GDM1 (cell line): ENCODE results near the gene LAMC2.
"Not testable (repeated sequence)": the region's sequence is repeated elsewhere in the genome, so short reads cannot be mapped to it uniquely, and the experiment has no call there.

Experiments used
- DNase-seq: peaks from one replicate; lab custom pipeline; 2025; lab: John Stamatoyannopoulos, UW

Gene LAMC2

DNA sequence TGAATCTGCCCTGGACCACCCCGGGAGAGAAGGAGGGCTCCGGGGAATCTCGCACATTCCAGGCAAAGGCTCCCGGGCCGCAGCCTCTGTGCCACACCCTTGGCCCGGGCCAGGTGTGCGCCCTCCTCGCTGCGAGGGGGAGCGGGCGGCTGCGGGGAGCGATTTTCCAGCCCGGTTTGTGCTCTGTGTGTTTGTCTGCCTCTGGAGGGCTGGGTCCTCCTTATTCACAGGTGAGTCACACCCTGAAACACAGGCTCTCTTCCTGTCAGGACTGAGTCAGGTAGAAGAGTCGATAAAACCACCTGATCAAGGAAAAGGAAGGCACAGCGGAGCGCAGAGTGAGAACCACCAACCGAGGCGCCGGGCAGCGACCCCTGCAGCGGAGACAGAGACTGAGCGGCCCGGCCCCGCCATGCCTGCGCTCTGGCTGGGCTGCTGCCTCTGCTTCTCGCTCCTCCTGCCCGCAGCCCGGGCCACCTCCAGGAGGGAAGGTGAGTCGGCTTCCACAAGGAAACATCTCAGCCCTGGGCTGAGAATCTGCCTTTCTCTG is at the start of gene LAMC2:
TSS of gene LAMC2 (plus strand) at position 324 of the 550 bp plus-strand sequence. CDS start at position 413, 89 bp downstream.
- DNase-seq = no peak

DNA sequence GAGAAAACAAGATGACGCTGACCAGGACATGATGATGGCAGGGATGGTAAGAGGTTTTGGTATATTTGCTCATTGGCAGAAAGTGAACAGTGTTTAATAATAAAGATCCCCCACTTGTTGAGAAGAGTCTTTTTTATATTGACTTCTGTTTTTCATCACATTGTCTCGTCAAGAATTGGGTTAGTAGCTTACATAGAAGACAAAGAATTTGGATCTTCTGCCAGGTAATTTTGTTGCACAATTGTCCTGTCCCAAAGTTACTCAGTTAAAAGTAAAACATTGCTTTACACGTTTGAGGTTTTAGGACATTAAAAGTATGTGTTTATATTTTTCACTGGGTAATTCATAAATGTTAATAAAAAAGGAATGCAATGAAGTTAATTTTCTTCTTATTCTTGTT is 48.3 kb upstream of the LAMC2 start:
- no peak for DNase-seq

DNA sequence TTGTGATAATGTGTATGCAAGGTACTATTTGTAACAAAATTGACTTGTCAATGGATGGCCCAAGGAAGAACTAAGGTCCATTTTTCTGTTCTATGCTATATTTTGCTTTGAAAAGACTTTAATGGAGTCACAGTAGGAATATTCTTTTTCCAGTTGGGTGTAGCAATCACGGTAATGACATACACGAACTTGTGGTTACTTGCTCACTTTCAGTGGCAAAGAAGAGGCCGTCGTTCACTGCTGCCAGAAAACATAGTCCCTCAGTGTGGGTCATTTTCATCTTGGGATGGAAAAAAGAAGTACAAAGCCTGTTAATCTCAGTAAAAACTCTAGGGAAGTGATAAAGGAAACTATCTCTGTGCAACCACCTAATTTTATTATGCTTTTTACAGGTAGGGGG is 47.8 kb upstream of the LAMC2 start:
- DNase-seq = no peak

DNA sequence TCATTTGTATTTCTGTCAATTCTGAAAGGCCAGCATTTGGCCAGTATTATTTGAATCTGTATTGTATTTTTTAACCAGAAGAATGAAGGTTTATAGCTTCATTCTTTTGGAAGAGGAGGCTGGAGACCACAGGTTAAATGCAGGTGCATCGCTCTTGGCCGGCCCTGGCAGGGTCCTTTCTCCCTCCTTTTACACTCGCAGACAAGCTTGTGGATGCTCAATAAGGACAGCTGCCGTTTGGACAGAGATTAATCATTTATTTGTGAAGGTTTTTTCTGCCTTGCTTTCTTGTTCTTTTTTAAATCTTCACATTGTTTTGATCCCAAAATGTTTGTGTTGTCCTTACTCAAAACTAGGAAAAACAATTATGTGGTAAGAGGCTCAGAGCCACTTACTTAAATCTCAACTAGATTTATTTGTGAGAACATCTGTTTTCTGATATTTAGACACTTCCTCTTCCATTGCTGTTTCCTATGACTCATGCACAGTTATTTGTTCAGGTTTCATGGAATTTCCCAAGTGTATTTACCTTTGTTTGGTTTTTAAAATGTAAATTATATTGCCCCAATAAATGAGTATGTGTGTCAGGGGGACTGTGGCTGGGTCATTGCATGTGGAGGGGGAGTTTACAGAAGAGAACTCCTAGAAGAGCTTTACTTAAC is 46.7 kb upstream of the LAMC2 start:
- DNase-seq = no peak

DNA sequence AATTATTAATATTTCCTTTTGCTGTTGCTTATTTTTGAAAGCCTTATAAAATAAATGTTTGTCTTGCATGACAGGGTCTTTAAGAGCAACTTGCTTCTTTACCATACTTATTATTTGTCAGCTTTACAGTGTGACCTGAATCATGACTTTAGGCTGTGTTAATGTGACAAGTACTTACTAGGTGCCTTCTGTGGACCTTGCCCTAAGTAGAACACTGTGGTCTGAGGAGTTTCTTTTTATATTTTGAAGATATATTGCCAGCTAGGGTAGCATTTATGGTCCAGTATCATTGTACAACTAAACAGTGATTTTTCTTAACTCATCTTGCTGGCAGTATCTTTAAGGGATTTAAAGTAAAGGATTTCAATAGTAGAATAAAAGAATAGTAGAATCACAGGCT is 45.4 kb upstream of the LAMC2 start:
- DNase-seq = no peak

DNA sequence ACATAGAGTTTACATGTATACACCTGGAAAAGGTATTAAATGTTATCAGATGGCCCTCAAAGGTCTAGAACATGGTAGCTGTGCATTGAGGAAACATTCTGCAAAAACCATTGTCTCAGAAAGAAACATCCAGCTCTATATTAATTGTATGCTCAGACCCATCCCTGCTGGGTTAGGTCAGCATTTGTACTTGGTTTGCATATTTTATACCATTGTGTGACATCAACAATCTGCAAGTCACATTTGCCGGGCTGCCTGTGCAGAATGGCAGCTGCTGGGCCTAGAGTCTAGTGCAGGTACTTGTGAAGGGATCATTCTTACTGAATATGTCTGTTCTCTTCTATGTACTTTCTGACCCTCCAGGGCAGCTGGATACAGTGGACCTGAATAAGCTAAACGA is 43.9 kb upstream of the LAMC2 start:
- DNase-seq = no peak

DNA sequence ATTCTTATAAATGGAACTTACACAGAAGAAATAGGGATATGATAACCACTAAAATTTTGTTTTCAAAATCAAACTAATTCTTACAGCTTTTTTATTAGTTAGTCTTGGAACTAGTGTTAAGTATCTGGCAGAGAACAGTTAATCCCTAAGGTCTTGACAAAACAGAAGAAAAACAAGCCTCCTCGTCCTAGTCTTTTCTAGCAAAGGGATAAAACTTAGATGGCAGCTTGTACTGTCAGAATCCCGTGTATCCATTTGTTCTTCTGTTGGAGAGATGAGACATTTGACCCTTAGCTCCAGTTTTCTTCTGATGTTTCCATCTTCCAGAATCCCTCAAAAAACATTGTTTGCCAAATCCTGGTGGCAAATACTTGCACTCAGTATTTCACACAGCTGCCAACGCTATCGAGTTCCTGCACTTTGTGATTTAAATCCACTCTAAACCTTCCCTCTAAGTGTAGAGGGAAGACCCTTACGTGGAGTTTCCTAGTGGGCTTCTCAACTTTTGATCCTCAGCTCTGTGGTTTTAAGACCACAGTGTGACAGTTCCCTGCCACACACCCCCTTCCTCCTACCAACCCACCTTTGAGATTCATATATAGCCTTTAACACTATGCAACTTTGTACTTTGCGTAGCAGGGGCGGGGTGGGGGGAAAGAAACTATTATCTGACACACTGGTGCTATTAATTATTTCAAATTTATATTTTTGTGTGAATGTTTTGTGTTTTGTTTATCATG is 42.3 kb upstream of the LAMC2 start:
- DNase-seq = no peak

DNA sequence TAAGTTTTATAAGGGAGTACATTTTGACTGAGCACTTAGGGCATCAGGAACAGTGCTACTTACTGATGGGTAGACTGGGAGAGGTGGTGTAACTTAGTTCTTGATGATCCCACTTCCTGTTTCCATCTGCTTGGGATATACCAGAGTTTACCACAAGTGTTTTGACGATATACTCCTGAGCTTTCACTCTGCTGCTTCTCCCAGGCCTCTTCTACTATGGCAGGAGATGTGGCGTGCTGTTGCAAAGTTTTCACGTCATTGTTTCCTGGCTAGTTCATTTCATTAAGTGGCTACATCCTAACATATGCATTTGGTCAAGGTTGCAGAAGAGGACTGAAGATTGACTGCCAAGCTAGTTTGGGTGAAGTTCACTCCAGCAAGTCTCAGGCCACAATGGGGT is 41.3 kb upstream of the LAMC2 start:
- no peak for DNase-seq

DNA sequence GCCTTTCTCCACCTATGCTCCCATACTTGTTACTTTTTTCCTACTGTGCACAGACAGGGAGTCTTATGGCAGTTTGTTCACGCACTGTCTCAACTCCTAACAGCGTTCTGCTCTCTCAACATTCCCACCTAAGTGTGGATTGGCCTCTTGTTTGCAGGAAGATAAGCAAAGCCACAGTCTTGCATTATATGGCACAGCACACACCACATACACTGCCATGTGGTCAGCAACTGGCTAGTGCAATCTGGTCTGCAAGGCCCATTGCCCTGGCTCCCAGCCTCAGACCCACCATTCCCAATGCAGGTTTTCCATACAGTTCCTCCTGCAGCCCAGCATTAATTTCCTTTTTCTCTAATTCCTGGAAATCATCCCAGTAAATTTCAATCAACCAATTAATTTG is 38.3 kb upstream of the LAMC2 start:
- no peak for DNase-seq

DNA sequence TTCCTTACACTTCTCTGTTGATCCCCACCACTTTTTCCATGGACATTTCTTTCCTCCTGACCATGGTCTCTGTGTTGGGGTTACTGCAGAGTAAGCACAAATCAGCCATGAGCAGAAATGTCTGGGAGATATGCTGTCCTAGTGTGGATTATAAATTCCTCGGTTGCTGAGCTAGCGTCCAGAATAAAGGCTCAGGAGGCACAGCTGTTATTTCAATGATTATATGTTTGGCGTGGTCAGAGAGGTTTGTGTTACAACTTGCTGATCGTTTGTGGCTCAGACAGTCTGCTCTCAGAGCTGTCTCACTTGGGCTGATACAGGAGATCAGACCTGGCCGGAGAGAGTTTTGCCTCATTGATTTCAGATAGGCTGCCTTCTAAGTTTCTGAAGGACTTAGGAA is 37.5 kb upstream of the LAMC2 start:
- no peak for DNase-seq

DNA sequence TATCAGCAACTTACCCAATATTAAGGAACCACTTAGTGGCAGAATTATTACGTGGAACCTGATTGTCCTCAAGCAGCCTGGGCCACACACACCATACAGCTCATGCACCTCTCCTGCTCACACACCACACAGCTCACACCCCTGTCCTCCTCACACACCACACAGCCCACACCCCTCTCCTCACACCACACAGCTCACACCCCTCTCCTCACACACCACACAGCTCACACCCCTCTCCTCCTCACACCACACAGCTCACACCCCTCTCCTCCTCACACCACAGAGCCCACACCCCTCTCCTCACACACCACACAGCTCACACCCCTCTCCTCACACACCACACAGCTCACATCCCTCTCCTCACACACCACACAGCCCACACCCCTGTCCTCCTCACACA is 36.8 kb upstream of the LAMC2 start:
- DNase-seq = no peak

DNA sequence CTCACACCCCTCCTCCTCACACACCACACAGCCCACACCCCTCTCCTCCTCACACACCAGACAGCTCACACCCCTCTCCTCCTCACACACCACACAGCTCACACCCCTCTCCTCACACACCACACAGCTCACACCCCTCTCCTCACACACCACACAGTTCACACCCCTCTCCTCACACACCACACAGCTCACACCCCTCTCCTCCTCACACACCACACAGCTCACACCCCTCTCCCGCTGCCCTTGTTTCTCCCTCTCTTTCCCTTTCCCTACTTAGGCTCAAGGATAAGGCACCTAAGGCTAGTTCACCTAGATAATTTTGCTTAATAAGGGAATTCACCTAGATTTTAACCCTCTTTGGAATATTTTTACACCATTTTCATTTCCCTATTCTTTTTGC is 36.0 kb upstream of the LAMC2 start:
- not testable (repeated sequence) for DNase-seq

DNA sequence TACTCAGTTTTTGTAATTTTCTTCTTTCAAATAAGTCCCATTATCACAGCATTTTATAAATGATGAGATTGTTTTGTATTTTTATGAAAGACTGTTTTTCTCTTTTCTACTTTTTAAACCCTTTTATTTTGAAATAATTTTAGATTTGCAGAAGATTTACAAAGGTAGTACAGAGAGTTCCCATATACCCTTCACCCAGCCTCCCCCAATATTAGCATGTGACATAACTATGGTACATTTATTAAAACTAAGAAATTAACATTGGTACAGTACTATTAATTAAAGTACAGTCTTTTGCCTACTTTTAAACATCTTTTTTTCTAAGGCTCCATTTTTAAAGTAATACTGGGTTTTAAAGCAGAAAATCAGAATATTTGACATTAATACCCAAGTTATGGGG is 35.6 kb upstream of the LAMC2 start:
- DNase-seq = no peak

DNA sequence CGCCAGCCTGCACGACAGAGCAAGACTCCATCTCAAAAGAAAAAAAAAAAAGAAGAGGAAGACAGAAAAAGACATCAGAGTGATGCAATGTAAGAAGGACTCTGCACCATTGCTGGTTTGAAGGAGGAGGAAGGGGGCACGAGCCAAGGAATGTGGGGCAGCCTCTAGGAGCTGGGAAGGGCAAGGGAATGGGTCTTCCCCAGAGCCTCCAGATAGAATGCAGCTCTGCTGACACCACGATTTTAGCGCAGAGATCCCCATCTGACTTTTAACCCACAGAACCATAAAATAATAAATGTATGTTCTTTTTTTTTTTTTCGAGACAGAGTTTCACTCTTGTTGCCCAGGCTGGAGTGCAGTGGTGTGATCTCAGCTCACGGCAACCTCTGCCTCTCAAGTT is 33.9 kb upstream of the LAMC2 start:
- DNase-seq = no peak

DNA sequence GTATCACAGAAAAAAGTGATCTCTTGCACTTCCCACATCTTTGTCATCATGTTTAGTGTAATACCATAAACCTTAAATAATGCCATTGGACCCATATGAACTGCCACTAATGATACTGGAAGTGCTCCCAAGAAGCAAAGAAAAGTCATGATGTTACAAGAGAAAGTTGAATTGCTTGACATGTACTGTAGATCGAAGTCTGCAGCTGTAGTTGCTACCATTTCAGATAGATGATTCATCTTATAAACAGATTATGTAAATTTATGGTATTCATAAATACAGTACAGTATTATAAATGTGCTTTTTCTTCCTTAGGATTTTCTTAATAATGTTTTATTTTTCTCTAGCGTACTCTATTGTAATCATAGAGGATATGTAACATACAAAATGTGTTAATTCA is 30.1 kb upstream of the LAMC2 start:
- DNase-seq = no peak

DNA sequence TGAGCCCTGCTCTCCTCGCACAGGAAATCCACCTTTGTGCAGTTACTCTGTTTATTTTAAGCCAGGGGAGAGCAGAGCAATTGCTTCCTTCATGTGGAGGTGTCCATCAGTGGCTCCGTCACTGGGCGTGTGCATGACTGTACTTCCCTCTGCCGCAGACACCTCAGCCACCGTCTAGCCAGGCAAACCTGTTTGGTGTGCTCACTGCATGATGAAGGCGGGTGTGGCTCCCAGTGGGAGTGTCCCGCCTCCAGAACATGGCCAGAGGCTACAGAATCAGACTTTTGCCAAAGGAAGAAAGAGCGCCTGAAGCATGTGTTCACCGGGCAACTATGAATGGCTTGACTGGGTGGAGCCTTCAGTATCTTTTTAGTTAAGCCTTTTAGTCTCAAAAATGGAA is 26.1 kb upstream of the LAMC2 start:
- DNase-seq = no peak

DNA sequence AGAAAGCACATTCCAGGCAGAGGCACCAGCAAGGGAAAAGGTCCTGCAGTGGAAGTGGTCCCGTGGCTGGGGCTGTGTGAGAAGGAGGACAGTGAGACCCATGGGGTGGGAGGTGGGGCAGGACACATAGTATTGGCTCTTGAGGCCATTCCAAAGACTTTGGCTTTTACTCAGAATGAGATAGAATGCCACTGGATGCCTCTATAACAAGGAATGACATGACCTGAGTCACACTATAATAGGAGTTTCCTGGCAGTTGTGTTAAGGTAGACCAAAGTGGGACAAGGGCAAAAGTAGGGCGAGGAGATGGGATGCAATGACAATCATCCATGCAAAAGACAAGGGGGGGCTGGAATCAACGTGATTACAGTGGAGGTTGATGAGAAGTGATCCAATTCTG is 24.7 kb upstream of the LAMC2 start:
- DNase-seq = no peak

DNA sequence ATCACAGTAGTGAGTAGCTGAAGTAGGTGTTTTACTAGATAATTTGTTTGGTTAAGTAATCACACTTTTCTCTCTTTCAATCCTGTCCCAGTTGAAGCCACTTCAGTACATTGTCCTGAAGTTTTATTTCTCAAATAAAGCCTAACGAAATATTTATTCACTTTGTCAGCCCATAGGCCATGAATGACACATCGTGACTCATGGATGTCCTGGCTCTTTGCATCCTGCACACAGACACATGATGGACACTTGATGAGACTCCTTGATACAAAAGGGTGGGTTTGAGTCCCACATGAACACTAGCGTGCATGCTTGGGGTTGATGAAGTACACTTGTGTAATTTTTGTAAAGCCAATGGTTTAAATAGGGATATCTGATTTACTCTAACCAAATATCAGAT is 22.7 kb upstream of the LAMC2 start:
- no peak for DNase-seq

DNA sequence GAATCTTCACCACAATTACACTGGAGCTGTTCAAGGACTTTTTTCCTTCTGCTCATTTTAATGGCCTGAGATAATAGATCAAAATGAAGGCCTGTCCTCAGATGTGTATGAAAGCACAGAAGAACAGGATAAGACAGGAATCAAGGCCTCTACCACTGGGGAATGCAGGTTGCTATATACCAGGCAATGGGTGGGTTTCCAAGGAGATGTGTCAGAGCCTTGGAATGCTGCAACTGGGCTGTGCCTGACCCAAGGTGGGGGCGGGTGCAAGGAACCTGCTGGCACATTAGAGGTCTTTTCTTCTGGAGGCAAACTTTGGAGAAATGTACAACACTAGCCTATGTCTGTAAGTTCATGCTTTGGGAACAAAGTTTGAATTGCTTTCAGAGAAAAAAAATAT is 21.7 kb upstream of the LAMC2 start:
- no peak for DNase-seq

DNA sequence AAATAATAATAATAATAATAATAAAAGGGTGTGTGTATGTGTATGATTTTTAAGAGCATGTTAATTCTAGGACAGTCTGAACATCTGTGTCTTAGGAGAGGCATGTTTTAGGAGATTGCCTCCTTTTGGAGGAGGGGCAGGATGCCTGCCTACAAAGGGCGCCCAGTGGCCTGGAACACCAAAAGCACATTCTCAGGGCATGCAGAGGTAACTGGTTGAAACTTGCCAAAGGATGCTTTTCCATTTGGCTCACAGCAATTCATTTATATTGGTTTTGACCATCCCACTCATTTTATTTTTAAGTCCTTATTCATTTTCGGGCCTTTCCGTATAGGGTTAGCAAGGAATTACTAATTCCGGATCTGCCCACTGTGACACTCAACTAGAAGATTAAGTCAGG is 21.1 kb upstream of the LAMC2 start:
- no peak for DNase-seq

DNA sequence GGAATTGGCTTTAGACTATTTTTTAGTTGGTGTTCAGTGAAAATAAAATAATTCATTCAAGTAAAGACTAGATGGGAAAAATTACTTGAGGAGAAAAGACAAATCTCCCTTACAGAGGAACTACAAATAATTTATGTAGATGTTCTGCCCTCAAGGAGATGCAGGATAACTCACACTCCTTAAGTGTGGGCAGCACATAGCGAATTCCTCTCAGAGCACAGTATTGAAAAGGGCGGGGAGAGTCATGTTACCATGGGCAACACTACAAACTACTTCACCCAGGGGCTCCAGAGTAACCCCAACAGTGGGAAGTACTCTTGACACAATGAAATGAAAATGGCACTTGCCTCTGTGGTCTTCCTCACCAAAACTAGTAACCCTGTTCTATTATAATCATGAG is 20.6 kb upstream of the LAMC2 start:
- DNase-seq = no peak

DNA sequence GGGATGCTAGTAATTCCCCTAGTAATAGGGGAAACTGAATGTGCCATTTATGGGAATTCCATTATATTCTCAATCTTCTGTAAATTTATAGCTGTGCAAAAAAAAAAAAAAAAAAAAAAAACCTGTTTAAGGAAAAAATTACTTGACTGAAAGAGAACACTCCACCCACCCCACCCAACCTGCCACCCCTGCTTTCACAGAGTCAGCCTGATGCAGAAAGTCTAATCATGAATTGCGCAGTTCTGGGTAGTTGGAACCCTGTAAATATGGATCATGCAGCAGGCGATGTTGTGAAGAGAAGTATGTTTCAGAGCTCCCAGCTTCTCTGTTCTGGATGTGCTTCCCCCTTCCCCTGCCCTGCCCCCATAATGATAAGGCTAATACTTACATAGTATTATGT is 19.6 kb upstream of the LAMC2 start:
- DNase-seq = no peak

DNA sequence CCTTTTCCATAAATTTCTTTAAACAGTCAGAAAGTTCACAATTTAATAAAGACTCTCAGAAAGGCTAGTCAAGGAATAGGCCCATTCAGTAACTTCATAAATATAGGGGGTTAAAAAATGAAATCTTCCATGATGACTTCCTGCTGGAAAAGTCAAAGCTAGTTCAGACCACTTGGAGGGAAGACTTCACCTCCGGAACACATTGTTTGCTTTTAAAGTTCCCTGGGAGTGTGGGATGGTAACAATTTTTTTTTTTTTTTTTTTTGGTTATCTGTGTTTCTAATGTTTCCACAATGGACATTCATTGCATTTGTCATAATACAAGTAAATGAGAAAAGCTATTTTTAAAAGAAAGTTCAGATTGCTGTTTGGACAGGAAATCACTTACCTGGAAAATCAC is 18.4 kb upstream of the LAMC2 start:
- no peak for DNase-seq

DNA sequence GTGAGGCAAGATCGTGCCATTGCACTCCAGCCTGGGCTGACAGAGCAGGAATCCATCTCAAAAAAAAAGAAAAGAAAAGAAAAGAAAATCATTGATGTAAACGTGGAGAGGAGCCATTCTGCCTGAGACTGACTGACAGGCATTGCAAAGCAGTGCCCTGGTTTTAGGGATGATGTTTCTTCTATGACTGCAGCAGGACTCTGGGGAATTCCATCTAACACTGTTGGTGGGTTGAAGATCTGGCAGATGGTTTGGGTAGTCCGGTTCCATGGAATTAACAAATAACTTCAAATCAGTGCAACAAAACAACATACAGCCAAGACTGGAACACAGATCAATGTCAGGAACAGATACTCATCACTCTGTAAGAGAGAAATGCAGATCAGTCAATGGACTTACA is 17.8 kb upstream of the LAMC2 start:
- no peak for DNase-seq
